GM12873 (cell line): ENCODE measurements around the gene CYTH4.

ENCODE experiments used
- TF ChIP-seq, protein P1 (sequence below): IDR thresholded peaks from 2 replicates; pipeline ENCODE4 v1.5.1; 2012; ENCODE audit warnings: low read depth, mild to moderate bottlenecking, moderate library complexity, low read length, control low read depth; ENCODE audit not compliant: insufficient read depth; ENCODE audit errors: missing control alignments

The CYTH4 gene

DNA sequence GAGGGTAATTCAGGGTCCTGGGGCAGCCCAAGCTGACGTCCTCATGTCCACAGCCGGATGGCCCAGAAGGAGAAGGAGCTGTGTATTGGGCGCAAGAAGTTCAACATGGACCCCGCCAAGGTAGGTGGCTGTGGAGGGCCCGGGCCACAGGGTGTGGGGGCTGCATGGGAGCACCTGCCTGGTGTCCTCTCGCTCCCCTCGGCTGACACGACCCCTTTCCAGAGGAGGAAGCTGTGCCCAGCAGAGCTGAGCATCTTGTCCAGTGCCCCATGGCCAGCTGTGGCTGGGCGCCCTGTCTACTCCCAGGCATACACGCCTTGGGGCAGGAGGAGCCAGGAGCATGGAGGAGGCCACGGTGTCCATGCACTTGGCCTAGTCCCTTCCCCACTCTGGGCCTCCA is 13.6 kb downstream of the CYTH4 start:
- TF ChIP-seq, protein P1, sequence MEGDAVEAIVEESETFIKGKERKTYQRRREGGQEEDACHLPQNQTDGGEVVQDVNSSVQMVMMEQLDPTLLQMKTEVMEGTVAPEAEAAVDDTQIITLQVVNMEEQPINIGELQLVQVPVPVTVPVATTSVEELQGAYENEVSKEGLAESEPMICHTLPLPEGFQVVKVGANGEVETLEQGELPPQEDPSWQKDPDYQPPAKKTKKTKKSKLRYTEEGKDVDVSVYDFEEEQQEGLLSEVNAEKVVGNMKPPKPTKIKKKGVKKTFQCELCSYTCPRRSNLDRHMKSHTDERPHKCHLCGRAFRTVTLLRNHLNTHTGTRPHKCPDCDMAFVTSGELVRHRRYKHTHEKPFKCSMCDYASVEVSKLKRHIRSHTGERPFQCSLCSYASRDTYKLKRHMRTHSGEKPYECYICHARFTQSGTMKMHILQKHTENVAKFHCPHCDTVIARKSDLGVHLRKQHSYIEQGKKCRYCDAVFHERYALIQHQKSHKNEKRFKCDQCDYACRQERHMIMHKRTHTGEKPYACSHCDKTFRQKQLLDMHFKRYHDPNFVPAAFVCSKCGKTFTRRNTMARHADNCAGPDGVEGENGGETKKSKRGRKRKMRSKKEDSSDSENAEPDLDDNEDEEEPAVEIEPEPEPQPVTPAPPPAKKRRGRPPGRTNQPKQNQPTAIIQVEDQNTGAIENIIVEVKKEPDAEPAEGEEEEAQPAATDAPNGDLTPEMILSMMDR: no peak

DNA sequence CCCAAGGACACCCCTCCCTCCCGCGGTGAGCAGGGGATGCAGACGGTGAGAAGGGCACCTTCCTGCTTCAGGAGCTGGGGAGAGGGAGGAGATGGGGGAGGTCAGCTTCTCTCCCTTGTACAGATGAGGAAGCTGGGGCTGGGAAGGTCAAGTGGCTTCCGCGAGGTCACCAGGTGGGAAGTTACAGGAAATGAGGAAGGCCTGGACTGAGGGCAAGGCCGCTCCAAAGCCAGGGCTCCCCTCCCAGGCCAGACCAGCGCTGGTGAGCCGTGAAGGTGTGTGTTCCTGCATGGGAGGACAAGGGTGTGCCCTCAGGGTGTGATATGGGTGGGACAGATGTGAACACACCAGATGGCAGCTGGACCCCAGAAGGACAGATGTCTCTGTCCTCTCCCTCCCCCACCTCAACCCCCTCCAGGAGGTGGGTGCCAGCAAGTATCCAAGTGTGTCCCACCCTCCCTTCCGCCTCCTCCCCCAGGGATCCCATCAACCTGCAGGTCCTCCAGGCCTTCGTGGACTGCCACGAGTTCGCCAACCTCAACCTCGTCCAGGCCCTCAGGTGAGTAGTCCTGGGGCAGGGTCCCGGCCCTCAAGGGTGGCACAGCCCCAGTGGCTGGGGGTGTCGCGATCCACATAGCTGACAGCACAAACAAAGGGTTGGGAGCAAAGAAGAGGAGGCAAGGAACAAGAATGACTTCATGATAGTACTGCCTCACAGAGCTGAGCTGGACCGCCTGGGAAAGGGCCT is 16.6 kb downstream of the CYTH4 start:
- TF ChIP-seq, protein P1: no peak

DNA sequence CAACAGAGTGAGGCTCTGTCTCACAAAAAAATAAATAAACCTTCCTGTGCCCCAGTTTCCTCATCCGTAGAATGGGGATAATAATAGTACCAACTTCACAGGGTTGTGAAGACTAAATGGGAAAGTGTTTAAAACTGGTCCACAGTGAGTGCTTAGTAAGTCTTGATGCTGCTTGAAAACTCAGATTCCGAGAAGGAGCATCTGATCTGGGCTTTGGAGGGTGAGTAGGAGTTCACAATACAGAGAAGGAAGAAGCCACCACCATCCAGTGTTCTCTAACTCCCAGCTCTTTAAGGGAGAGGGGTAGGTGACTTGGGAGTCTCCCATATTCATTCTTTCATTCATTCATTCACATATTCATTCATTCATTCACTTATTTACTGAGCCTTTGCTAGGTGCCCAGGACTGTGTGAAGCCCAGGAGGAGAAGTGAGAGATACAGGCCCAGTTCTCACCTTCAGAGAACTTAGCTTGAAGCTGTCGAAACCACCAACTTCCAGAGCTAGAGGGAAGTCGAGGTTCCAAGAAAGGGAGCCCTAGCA is 17.7 kb downstream of the CYTH4 start:
- TF ChIP-seq, protein P1: no peak

DNA sequence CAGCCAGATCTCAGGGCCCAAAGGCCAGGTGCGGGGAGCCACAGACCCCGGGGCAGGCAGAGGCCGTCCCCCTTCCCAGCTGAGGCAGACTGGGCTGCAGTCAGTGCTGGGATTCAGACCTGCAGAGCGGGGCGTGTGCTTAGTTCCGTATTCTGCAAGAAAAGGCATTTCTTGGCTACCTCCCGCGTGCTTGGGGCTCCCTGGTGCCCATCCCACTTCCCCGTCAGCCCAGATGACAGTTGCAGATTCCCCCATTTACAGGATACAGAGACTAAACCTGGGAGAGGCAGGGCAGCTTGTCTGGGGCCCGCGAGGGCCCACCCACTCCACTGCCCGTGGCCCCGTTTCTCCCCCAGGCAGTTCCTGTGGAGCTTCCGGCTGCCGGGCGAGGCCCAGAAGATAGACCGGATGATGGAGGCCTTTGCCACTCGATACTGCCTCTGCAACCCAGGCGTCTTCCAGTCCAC is 18.3 kb downstream of the CYTH4 start:
- TF ChIP-seq, protein P1: no peak

DNA sequence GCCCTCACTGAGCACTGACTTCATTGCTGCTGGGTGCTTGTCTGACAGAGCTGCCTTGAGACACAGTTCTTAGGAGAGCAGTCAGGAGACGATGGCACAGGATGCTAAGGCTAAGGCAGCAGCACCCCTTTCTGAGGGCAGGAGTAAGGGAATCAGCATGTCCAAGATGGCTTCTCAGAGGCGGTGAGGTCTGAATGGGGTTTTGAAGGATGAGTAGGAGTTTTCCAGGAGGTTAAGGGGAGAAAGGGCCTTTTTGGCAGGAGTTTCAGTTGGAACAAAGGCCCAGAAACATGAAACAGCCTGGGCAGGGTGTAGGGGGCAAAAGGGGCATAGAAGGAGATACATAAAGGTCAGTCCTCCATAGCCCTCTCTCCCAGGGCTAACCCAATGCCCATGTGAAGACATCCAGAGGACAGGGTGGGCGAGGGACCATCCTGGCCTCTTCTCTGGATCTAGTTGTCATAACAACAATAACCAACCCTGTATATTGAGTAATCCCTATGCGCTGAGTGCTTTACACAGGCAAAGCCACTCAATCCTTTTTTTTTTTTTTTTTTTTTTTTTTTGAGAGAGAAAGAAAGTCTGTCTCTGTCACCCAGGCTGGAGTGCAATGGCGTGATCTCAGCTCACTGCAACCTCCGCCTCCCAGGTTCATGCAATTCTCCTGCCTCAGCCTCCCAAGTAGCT is 19.0 kb downstream of the CYTH4 start:
- TF ChIP-seq, protein P1: no peak

DNA sequence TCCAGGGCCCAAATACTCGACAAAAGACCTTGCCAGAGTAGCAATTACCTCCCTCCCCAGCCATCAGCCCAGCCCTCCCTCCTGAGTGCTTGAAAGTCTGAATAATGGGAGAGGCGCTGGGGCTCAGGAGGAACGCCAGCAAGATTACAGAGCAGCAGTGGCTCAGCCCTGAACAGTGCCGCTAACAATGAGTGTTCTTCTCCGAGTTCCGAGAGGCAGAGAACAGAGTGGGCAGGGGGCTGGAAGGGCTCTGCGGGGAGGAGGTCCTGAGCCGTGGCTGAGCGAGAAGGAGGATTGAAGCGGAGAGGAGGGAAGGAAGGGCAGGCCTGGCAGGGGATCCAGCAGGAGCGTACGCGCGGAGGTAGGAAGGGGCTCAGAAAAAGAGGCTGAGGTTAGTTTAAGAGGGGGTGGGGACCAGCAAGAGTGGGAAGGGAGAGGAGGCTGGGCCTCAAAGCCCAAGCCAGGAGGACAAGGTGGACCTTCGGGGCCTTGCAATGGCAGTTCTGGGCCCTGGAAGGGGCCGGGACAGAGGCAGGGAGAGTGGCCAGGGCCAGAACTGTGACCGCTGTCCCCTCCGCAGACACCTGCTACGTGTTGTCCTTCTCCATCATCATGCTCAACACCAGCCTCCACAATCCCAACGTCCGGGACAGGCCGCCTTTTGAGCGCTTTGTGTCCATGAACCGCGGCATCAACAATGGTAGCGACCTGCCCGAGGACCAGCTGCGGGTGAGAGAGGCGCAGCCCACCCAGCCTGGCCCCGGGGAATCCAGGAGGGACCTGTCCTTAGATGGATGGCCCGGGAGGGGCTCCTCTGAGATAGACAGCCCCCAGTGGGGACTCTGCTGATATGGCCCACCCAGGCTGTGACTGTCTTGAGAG is 20.6 kb downstream of the CYTH4 start:
- TF ChIP-seq, protein P1: no peak
